ENCODE data around the gene JAKMIP3. TPM values are rescaled to one million over a fixed set of nuclear protein-coding genes. Genes with fewer than 3 reads are reported as not detected.
A peak's percentile ranks its signal among the peaks of the same experiment; 100 is the strongest.

Gene JAKMIP3
- total RNA-seq, 1 donor from 2014 or later, result 1.4 TPM

DNA sequence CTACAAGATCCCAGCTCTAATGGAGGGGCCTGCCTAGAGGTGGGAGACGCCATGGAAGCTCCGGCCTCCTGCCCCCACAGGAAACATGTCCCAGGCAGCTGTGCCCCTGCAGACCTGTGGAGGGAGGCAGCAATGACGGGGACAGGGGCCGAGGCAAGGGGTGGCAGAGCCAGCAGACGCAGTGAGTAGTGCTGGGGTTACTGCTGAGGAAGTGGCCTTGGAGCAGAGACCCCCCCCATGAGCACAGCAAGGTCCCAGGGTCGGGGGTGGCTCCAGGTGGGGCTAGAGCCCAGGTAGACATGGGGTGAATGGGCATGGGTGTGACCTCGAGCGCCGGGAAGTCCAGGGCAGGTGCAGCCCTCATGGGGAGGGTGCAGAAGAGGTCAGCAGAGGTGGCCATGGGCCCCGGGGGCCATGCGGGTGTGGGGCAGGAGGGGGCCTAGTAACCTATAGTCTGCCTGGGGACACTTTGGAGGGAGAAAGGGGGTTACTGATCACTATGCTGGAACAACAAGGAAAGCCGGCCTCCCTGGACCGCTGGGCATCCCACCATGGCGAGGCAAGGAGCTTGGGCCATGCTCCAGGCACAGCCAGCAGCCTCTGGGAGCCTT lies 45.5 kb downstream of the JAKMIP3 start:
- TF ChIP-seq, protein P1, sequence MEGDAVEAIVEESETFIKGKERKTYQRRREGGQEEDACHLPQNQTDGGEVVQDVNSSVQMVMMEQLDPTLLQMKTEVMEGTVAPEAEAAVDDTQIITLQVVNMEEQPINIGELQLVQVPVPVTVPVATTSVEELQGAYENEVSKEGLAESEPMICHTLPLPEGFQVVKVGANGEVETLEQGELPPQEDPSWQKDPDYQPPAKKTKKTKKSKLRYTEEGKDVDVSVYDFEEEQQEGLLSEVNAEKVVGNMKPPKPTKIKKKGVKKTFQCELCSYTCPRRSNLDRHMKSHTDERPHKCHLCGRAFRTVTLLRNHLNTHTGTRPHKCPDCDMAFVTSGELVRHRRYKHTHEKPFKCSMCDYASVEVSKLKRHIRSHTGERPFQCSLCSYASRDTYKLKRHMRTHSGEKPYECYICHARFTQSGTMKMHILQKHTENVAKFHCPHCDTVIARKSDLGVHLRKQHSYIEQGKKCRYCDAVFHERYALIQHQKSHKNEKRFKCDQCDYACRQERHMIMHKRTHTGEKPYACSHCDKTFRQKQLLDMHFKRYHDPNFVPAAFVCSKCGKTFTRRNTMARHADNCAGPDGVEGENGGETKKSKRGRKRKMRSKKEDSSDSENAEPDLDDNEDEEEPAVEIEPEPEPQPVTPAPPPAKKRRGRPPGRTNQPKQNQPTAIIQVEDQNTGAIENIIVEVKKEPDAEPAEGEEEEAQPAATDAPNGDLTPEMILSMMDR (IDR thresholded peaks at IDR 0.05; ENCODE audit: unreplicated experiment), result no peak
- no peaks in the 10 kb centered on the region for H3K4me1 Mint-ChIP-seq
- peaks cover 21% of the 10 kb centered on the region for H3K27me3 Mint-ChIP-seq (ENCODE audit: low read depth)
- H3K4me3 Mint-ChIP-seq, result no peak overlapping the region
- H3K27ac Mint-ChIP-seq, result no peak overlapping the region
- peak; percentile 13 to 20 for DNase-seq (ENCODE audit: low spot score in 2 of 2, unreplicated experiment in 2 of 2)
- no peaks in the 10 kb centered on the region for H3K36me3 Mint-ChIP-seq
- no peaks in the 10 kb centered on the region for H3K9me3 Mint-ChIP-seq

- peak; percentile 12 to 31 for DNase-seq (ENCODE audit: low spot score in 2 of 2, unreplicated experiment in 2 of 2)
- peaks cover 21% of the 10 kb centered on the region for H3K27me3 Mint-ChIP-seq (ENCODE audit: low read depth)
Measured at GRCh38 chr10:132111871-132112341, 46.2 kb downstream of the JAKMIP3 start.

GRCh38 chr10:132112611-132113010 lies 46.9 kb downstream of the JAKMIP3 start:
- Mint-ChIP-seq H3K27me3 (ENCODE audit: low read depth) (peaks cover 21% of the 10 kb centered on the region), H3K4me1 (no peaks in the 10 kb centered on the region), H3K4me3 (no peak overlapping the region), H3K36me3 (no peaks in the 10 kb centered on the region), H3K27ac (no peak overlapping the region), H3K9me3 (no peaks in the 10 kb centered on the region)
- TF ChIP-seq, protein P1 (IDR thresholded peaks at IDR 0.05; ENCODE audit: unreplicated experiment), result no peak
- peak; percentile 11 to 15 for DNase-seq (ENCODE audit: low spot score in 2 of 2, unreplicated experiment in 2 of 2)

More at GRCh38 chr10:132111871-132112341, 46.2 kb downstream of the JAKMIP3 start:
- Mint-ChIP-seq H3K4me3 (no peak overlapping the region), H3K9me3 (no peaks in the 10 kb centered on the region), H3K36me3 (no peaks in the 10 kb centered on the region), H3K27ac (no peak overlapping the region), H3K4me1 (no peaks in the 10 kb centered on the region)
- TF ChIP-seq, protein P1 (IDR thresholded peaks at IDR 0.05; ENCODE audit: unreplicated experiment), result no peak

GRCh38 chr10:132113206-132113605 lies 47.5 kb downstream of the JAKMIP3 start:
- Mint-ChIP-seq H3K4me1 (no peaks in the 10 kb centered on the region), H3K27ac (no peak overlapping the region), H3K9me3 (no peaks in the 10 kb centered on the region), H3K36me3 (no peaks in the 10 kb centered on the region), H3K27me3 (ENCODE audit: low read depth) (peaks cover 24% of the 10 kb centered on the region), H3K4me3 (no peak overlapping the region)
- TF ChIP-seq, protein P1 (IDR thresholded peaks at IDR 0.05; ENCODE audit: unreplicated experiment), result no peak
- DNase-seq (ENCODE audit: low spot score in 2 of 2, unreplicated experiment in 2 of 2), result peak in 1 of 2 experiments; percentile 11

- no peak overlapping the region for H3K27ac Mint-ChIP-seq
- H3K27me3 Mint-ChIP-seq (ENCODE audit: low read depth), result peaks cover 24% of the 10 kb centered on the region
- no peak for DNase-seq (ENCODE audit: low spot score in 2 of 2, unreplicated experiment in 2 of 2)
Measured at GRCh38 chr10:132113766-132114365, 48.1 kb downstream of the JAKMIP3 start.

More at GRCh38 chr10:132113766-132114365, 48.1 kb downstream of the JAKMIP3 start:
- TF ChIP-seq, protein P1 (IDR thresholded peaks at IDR 0.05; ENCODE audit: unreplicated experiment), result no peak
- H3K4me1 Mint-ChIP-seq, result no peaks in the 10 kb centered on the region
- H3K9me3 Mint-ChIP-seq, result no peaks in the 10 kb centered on the region
- no peak overlapping the region for H3K4me3 Mint-ChIP-seq
- H3K36me3 Mint-ChIP-seq, result no peaks in the 10 kb centered on the region

All from mesothelial cell of epicardium (in vitro differentiated cells).